Measurements from ENCODE around the gene OTOG.

Gene OTOG

DNA sequence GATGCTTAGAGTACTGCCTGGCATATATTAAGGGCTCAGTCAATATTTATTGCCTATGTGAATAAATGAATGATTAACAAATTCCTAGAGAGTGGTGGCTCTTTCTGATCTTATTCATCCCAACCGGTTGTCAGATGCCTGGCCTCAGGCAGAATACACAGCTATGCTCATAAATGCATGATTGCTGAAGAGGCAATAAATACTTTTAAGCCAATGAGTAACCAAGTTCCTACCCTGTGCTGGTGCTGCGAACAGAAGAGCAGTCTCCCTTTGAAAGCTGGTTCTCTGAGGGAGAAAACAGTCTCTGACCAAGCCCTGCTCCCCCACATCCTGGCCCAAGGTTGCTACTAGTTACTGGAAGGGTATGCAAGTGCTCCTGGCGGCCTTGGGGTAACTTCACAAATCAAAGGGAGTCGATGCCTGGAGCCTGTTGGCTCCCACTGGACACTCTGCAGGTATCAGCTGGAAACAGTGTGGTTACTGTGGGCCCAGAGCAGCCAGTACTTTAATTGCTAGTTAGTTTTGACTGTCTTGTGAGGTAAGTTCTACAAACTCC is 5.7 kb upstream of the OTOG start:
- no peak for DNase-seq (ENCODE audit: low read depth in 2 of 2)

DNA sequence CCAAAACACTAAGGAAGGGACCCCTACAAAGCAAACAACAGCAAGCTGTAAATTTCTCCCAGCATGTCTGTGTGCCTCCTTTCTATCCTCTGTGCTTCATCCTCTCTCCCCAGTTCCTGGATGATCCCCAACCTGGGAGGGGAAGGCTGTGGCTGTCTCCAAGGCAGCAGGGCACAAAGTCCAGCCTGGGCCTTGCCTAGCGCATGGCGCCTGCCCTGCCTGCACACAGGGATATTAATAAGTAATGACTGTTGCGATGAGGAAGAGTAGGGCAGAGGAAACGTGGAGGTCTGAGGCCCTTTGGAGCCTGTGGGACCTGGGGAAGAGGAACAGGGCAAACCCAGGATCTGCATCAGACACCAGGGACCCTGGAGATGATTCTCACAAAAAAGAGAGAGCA is 4.8 kb upstream of the OTOG start:
- no peak for DNase-seq (ENCODE audit: low read depth in 2 of 2)

DNA sequence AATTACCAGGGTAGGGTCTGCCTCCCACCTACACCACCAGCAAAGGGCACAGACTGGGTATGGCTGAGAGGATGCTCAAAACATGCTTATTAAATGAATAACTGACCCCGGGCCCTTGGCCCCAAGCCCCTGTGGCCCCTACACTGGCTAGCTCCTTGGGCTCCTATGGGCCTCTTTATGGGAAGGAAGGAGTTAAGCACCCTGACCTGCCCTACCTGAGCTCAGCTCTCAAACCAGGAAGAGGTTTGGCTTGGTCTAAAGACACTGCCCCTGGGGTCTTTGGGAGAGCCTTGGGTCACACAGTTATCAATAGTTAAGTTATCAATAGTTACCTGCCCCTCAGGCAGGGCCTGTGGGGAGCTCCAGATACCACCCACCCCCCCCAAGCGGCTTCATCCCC is 4.0 kb upstream of the OTOG start:
- DNase-seq (ENCODE audit: low read depth in 2 of 2): no peak

DNA sequence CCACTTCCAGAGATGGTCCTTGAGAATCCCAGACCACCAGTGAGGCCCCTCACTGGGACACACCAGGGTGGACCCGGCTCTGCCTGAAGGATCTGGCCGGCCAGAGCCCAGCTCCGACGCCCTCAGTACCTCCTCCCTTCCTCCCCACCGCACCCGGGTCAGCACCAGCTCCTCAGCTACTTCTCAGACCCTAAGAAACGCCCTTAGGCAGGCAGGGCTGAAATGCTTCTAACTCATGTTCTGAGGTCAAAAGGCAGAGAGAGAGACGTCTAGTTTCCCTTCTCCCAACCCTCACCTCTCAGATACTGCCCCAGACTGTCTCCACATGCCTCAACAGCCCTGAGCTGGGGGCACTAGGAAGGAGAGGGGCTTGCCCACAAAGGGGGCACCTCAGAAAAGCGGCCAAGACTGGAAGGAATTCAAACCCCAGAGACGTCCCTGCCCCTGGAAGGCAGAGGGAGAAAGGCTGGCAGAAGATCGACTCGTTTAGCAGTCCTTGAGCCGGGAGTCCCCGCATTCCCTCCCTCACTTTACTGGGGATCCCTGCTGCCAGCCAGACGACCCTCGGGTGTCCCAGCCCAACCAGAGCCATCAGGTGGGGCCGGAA is 3.4 kb upstream of the OTOG start:
- no peak for DNase-seq (ENCODE audit: low read depth in 2 of 2)

DNA sequence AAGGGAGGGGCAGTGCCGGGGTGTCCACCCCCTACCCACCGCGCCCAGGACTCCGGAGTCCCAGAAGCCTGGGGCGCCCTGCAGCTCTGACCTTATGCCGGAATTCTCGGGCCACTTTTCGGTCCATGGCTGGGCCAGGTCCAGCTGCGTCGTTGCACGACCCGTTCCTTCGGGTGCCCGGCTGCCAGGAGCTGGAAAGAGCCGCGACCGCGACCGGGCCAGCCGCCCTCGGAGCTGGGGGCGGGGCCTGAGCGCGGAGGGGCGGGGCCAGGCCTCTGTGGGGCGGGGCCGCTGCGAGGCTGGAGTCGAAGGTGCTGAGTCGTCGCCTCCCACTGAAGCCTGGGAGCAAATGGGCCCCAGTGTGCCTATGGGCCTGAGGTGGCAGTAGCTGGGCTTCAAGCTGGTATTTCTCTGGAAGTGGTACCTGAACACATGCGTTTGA is 2.9 kb upstream of the OTOG start, which contains the start of gene USH1C:
TSS of gene USH1C (minus strand) at position 236 of the 442 bp plus-strand sequence. CDS start at position 127, 109 bp downstream.
- DNase-seq (ENCODE audit: low read depth in 2 of 2): no peak

DNA sequence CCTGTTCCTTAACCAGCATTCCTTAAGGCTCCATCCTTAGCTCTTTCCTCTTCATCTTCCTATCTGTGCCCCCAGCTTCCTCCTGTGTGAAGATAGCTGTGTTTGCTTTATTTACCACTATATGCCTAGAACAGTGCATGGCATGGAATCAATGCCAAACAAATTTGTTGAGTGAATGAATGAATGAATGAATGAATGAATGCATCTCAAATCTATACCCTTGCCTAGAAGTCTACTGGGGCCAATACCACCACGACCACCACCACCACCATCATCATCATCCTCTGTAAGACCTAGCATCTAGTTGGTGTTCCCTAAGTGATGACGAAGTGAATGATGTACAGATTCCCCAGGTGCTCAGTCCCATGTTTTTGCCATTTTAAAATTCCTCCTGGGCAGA is 819 bp upstream of the OTOG start:
- no peak for DNase-seq (ENCODE audit: low read depth in 2 of 2)

DNA sequence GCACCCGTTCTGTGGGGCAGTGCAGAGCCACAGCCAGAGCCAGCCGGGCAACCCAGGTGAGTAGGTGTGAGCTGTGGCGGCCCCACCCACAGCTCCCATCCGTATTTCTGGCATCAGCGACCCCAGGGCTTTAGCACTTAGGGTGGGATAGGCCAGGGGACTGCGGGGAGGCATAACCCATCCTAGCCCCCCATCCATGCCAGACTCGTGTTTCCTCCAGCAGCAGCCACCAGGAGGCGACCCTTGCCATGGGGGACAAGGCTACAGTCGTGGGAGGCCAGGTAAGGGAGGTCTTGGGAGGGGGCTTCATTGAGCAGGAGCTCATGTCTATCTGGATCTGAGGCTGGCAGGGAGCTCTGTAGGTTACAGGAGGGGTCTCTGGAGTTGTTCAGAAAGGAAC is 873 bp downstream of the OTOG start:
- DNase-seq (ENCODE audit: low read depth in 2 of 2): no peak

DNA sequence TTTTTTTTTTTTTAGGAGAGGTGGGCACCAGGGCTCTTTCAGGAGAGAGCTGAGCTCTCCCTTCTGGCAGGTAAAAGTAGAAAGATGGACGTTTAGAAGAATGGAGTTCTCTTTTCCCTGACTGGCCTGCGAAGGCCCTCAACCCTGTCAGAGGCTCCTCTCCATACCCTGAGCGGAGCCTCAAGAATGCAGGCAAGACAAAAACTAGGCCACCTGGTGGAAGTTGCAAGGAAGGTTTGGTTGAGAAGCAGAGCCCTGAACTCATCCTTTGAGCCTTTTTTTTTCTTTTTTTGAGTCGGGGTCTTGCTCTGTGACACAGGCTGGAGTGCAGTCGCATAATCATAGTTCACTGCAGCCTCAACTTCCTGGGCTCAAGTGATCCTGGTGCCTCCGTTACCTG is 1.4 kb downstream of the OTOG start:
- no peak for DNase-seq (ENCODE audit: low read depth in 2 of 2)

DNA sequence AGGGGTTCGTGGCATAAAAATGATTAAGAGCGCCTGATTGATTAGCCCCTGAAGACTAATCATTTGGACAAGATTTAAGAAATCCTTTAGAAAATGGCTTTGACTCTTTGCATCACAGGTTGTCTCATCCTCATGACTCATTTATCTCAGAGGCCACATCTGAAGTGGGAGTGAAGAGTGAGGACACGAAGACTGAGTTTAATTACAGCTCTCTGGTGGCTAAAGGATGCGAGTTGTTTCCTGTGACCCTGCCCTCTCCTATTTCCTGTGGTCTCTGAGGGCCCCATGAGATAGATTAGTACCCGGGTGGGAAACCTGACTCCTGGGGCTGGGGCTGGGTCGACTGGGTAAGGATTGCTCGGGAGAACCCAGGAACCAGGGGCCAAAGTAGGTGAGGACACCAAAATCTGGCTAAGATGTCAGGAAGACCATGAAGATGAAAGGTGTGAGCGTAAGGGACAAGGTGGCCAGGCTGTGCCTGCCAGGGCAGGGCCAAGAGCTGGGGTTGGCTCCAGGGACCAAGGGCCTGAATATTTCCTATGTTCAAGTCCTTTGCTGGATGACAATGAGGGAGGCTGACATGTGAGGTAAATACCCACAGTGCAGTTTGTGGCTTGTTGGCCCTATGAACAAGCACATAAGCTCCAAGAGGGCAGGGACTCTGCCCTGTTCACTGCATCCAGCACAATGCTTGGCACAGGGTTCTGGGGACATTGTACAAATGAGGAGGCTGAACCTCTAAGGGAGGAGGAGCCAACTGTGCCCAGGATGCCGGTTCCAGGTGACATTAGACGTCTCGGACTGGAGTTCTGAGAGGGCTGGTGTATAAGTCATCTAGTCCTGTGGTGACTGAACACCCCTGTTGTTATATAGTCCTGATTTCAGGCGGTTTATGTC is 3.6 kb downstream of the OTOG start:
- DNase-seq (ENCODE audit: low read depth in 2 of 2): no peak

DNA sequence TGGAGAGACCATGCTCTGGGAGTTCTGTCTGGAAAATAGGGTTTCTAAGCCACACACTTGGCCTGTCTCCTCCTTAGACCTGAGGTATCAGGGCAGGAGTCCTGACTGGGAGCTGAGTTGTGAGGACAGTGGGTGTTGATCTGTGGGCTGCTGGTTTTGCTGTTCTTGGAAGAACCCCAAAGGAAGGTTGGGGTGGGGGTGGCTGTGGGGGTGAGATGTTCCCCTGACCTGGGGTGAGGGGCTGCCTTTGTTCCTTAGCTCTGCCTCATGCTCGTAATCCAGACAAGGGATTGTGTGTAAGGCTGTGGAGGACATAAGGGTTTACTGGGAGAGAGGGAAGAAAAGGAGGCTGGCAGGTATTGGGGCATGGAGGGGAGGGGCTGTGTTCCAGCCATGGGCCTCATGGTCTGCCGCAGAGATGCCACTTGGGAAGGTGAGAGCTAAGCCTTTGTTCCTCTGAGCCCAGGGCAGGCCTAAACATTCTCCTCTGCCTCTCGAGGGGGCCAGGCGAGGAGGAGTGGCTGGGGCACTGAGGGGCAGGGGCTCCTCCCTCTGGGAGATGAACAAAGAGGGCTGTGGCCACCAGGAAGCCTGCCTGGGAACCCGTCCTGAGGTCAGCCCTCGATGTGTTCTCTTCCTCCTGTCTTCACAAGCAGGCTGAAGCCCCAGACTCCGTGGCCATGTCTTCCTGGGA is 4.4 kb downstream of the OTOG start:
- DNase-seq (ENCODE audit: low read depth in 2 of 2): no peak

DNA sequence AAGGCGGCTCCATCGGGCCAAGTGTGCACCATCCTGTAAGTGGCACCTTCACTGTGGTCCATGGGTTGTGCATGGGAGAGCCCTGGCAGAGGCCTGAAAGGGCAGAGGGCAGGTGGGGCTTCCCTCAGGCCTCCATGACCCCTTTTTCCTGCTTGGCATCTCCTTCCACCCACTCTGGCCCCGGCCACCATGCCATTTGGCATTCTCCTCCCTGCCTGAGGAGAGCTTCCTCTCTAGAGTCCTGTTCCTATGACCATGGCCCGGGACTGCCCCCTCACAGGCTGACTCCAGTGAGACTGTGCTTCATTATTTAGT is 4.9 kb downstream of the OTOG start:
- no peak for DNase-seq (ENCODE audit: low read depth in 2 of 2)

DNA sequence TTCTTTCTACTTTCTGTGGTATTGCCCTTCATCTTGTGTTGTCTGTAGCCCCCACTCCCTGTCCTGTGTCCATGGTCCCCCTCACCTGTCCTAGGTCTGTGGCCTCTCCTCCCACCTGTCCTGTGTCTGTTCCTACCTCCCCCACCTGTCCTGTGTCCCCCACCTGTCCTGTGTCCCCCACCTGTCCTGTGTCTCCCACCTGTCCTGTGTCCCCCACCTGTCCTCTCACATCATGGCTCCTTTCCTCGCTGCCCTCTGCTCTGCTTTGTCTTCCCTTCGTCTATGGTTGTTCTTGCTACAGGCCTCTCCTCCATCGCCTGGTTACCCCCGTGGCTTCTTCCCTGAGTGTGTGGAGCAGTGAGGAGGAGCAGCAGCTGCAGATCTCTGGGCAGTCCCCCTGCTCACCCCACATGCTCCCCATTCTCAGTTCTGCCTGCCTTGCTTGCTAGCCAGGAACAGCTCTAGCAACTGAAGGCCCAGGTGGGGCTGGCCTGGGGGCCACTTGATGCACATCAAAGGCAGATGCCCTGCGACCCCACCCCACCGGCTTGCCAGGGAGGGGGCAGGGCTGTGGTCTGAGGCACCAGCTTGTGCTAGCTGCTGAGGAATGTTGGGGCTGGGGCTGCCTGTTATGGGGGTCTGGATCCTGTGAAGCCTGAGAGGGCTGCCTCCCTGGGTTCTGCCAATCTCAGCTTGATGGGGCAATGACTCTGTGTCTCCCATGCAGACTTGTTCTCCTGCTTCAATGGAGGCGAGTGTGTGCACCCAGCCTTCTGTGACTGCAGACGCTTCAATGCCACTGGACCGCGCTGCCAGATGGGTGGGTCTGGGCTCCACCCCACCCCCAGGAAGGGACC is 5.6 kb downstream of the OTOG start:
- DNase-seq (ENCODE audit: low read depth in 2 of 2): no peak

DNA sequence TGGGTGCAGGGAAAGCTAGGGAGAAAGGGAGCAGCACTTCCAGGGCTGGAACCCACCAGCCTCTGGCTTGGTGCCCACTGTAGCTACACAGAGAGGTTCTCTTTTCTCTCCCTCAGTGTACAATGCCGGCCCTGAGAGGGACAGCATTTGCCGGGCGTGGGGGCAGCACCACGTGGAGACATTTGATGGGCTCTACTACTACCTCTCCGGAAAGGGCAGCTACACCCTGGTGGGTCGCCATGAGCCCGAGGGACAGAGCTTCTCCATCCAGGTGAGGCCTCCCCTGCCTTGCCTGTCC is 6.1 kb downstream of the OTOG start:
- no peak for DNase-seq (ENCODE audit: low read depth in 2 of 2)

DNA sequence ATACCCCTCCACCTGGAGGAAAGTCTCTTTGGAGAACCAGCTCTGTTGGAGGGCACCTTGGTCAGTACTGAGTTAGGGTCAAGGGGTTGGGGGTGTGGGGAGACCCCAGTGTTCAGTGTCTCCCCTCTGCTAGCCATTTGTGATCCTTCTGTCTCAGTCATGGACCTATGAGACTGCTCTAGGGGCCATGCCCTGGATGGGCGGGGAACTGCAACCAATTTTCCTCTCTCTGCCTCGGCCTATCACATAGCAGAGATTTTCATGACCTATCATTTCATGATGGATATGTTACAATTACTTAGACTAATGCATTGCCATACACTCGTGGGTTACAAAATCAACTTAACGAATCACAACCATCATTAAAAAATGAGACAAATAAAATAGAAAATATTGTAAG is 7.4 kb downstream of the OTOG start:
- no peak for DNase-seq (ENCODE audit: low read depth in 2 of 2)

DNA sequence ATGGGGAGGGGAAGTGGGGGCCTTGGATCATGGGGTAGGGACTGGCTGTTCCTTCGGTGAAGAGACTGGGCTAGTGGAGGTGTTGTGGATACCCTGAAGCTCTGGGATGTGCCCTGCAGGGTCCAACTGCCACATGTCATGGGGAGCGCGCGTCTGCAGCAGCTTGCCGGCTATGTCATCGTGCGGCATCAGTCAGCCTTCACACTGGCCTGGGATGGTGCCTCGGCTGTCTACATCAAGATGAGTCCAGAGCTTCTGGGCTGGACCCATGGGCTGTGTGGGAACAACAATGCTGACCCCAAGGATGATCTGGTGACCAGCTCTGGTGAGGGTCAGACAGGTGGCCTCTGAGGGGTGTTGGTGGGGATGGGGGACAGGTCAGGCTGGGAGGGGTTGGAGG is 9.9 kb downstream of the OTOG start:
- no peak for DNase-seq (ENCODE audit: low read depth in 2 of 2)

DNA sequence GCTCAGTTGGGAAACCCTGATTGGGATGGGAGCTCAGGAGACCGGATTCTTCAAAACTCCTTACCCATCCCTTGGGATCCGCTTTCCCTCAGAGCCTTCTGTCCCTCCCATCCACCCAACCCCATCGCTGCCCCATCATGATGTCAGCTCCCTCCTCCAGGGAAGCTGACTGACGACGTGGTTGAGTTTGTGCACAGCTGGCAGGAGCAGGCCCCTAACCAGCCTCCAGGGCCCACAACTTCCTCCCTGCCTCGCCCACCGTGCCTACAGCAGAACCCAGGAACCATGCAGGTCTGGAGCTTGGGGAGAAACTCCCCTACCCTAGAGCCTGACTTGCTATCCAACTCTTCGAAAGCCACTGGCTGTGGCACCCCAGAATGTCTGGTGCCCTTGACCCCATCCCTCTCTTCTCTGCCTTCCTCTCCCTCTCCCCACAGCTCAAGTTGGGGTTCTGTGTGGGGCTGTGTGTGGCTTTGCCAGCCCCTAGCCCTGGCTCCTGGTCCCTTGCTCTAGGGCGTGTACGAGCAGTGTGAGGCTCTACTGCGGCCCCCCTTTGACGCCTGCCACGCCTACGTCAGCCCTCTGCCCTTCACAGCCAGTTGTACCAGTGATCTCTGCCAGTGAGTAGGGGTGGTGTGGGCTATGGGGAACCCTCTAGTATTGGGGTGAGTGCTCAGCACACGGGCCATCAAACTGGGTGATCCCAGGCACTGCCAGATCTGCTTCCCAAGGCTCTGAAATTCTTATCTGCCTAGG is 11.1 kb downstream of the OTOG start:
- DNase-seq (ENCODE audit: low read depth in 2 of 2): no peak

DNA sequence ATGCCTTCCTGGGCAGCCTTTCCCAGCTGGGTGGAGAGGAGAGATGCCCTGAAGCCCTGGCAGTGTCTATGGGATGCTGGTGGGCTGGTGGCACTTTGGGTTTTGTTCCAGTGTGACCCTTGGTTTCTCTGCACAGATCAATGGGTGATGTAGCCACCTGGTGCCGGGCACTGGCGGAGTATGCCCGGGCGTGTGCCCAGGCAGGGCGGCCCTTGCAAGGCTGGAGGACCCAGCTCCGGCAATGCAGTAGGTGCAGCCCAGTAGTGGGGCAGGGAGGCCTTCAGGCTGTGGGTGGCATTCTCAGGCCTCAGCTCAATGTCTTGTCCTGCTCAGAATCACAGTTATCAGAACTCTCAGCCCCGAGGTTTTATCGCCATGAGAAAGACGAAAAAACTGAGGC is 11.9 kb downstream of the OTOG start:
- DNase-seq (ENCODE audit: low read depth in 2 of 2): no peak

DNA sequence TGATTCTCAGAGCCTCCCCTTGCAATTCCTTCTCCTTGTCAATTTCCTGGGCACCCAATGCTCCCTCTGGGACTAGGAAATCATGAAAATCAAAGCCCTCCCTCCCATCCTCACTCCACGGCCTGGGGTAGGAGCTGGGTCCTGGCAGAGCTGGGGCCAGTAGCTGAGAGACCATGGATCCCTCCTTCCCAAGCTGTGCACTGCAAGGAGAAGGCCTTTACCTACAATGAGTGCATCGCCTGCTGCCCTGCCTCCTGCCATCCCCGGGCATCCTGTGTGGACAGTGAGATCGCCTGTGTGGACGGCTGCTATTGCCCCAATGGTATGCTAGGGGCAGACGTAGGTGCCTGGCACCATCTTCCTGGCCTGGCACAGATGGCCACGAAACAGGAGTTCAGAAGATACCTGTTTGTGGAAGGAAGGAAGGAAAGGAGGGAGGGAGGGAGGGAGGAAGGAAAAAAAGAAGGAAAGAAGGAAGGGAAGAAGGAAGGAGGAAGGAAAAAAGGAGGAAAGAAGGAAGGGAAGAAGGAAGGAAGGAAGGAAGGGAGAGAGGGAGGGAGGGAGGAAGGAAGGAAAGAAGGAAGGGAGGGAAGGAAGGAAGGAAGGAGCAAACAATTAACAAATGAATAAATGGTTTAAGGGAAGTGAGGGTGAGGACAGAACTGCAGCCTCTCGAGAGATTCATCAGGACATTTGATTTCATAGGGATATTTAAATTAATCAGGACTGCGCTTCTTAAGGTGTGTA is 12.5 kb downstream of the OTOG start:
- DNase-seq (ENCODE audit: low read depth in 2 of 2): no peak

DNA sequence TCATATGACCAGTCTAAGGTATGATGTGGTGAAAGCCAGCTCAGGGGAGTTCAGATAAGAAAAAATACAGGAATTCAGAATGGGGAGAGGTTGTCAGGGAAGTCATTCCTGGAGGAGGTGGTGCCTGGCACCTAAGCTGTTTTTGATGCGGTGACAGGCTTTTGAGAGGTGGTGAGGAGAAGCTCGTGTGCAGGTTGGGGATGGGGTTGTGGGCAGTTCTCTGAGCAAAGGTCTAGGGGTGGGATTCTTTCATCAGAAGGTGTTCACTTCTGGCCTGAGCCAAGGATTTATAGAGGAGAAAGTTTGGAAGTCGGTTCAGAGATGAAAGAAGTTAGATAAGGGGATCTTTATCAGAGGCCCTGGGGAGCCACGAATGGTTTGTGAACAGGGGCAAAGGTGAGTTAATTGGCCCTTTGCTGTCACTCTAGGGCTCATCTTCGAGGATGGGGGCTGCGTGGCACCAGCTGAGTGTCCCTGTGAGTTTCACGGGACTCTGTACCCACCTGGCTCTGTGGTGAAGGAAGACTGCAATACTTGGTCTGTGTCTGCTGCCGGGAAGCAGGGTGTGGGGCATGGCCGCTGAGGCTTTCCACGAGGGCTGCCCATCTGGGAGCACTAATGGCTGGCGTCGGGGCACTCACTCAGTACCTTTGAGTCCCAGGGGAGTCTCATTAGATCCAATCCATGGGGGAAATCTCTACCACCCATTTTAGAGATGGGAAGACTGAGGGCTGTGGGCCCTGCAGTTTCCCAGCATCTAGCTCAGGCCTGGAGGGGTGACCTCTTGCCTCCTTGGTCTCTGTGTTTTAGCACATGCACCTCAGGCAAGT is 13.4 kb downstream of the OTOG start:
- no peak for DNase-seq (ENCODE audit: low read depth in 2 of 2)

DNA sequence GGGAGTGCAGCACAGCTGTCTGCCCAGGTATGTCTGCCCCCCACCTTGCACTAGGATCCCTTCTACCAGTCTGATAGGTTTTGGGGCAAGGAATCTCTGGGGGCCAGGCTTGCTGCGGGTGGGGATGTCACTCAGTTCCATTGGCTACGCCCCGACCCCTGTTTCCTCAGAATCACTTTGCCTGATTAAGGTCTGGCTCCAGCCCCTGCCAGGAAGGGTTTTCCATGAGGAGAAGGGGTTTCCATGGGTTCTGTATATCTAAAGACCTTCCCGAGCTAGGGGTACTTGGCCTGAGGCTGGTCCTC is 14.0 kb downstream of the OTOG start:
- DNase-seq (ENCODE audit: low read depth in 2 of 2): no peak

All from activated CD8-positive, alpha-beta memory T cell treated with anti-CD3 and anti-CD28 coated beads for 4 hours (primary cell).